ENCODE data around the gene EIF2B1. TPM values are rescaled to one million over a fixed set of nuclear protein-coding genes. Genes with fewer than 3 reads are reported as not detected.

EIF2B1 gene
- total and polyA plus RNA-seq, 2 donors (not counting 1 experiment from before 2014, with no cell fraction given), result 23.1 to 36.1 TPM

GRCh38 chr12:123602651-123603195 is 30.8 kb downstream of the EIF2B1 start:
- H4K20me1 ChIP-seq (ENCODE audit: control insufficient read depth, extremely low read depth, insufficient read depth, low read length), result no peaks in the 10 kb centered on the region
- H3K9me3 ChIP-seq (ENCODE audit: control insufficient read depth, insufficient read depth, low read depth, low read length), result no peaks in the 10 kb centered on the region
- peak overlapping the region; percentile 90 to 99 (median 98) for H3K4me3 ChIP-seq (replicated peaks in 1 of 4; ENCODE audit: control extremely low read depth in 1 of 4, insufficient read depth in 1 of 4, low read depth in 3 of 4, low read length in 4 of 4)
- H3K36me3 ChIP-seq (ENCODE audit: control insufficient read depth, insufficient read depth, low read length), result peaks cover 12% of the 10 kb centered on the region
- peak overlapping the region; percentile 95 for H3K9ac ChIP-seq (ENCODE audit: insufficient read depth, low read length)
- peaks cover 38% of the 10 kb centered on the region for H3K79me2 ChIP-seq (ENCODE audit: control insufficient read depth, insufficient read depth, low read length)
- no peaks in the 10 kb centered on the region for H3K4me1 ChIP-seq (ENCODE audit: control insufficient read depth, extremely low read depth, insufficient read depth, low read length)
- no peak overlapping the region for H2AFZ ChIP-seq (ENCODE audit: low read length)
- no peak for TF ChIP-seq EZH2 (IDR thresholded peaks at IDR 0.05; ENCODE audit: low read length, missing control alignments)
- TF ChIP-seq CTCF (conservative IDR thresholded peaks at IDR 0.05 in 1 of 2, IDR thresholded peaks at IDR 0.05 in 1 of 2; ENCODE audit: low read depth in 1 of 2, low read length in 2 of 2), result no peak
- H3K27me3 ChIP-seq (ENCODE audit: control insufficient read depth, insufficient read depth, low read length), result no peaks in the 10 kb centered on the region
- peak overlapping the region; percentile 99 for H3K4me2 ChIP-seq (ENCODE audit: extremely low read depth, insufficient read depth, low read length)
- H3K27ac ChIP-seq (ENCODE audit: insufficient read depth, low read length), result peak overlapping the region; percentile 92
- DNase-seq (ENCODE audit: low read depth in 2 of 2), result no peak

- Histone ChIP-seq H3K9ac (ENCODE audit: insufficient read depth, low read length) (peak within 1 kb of the TSS; percentile 95), H3K79me2 (ENCODE audit: control insufficient read depth, insufficient read depth, low read length) (peaks cover 40% of the 10 kb centered on the region), H2AFZ (ENCODE audit: low read length) (peak within 1 kb of the TSS; percentile 98), H3K4me3 (replicated peaks in 1 of 4; ENCODE audit: control extremely low read depth in 1 of 4, insufficient read depth in 1 of 4, low read depth in 3 of 4, low read length in 4 of 4) (peak within 1 kb of the TSS; percentile 90 to 99 (median 98)), H3K9me3 (ENCODE audit: control insufficient read depth, insufficient read depth, low read depth, low read length) (no peaks in the 10 kb centered on the region), H3K4me2 (ENCODE audit: extremely low read depth, insufficient read depth, low read length) (peak within 1 kb of the TSS; percentile 99), H3K27me3 (ENCODE audit: control insufficient read depth, insufficient read depth, low read length) (no peaks in the 10 kb centered on the region), H3K36me3 (ENCODE audit: control insufficient read depth, insufficient read depth, low read length) (peaks cover 5% of the 10 kb centered on the region), H3K4me1 (ENCODE audit: control insufficient read depth, extremely low read depth, insufficient read depth, low read length) (no peaks in the 10 kb centered on the region), H4K20me1 (ENCODE audit: control insufficient read depth, extremely low read depth, insufficient read depth, low read length) (no peaks in the 10 kb centered on the region), H3K27ac (ENCODE audit: insufficient read depth, low read length) (peak within 1 kb of the TSS; percentile 92)
- DNase-seq (ENCODE audit: low read depth in 2 of 2), result peak; percentile 82 to 86
- TF ChIP-seq CTCF (conservative IDR thresholded peaks at IDR 0.05 in 1 of 2, IDR thresholded peaks at IDR 0.05 in 1 of 2; ENCODE audit: low read depth in 1 of 2, low read length in 2 of 2) (peak; percentile 24 to 27), EZH2 (IDR thresholded peaks at IDR 0.05; ENCODE audit: low read length, missing control alignments) (no peak)
These were observed 31.6 kb downstream of the EIF2B1 start, which contains the start of gene DDX55 for GRCh38 chr12:123601602-123602489. Gene DDX55 (plus strand): TSS chr12:123602099. CDS start chr12:123602149, 50 bp downstream.

GRCh38 chr12:123599721-123600120 is 33.8 kb downstream of the EIF2B1 start:
- TF ChIP-seq EZH2 (IDR thresholded peaks at IDR 0.05; ENCODE audit: low read length, missing control alignments), result no peak
- TF ChIP-seq CTCF (conservative IDR thresholded peaks at IDR 0.05 in 1 of 2, IDR thresholded peaks at IDR 0.05 in 1 of 2; ENCODE audit: low read depth in 1 of 2, low read length in 2 of 2), result no peak
- Histone ChIP-seq H4K20me1 (ENCODE audit: control insufficient read depth, extremely low read depth, insufficient read depth, low read length) (no peaks in the 10 kb centered on the region), H3K4me2 (ENCODE audit: extremely low read depth, insufficient read depth, low read length) (no peak overlapping the region), H3K9me3 (ENCODE audit: control insufficient read depth, insufficient read depth, low read depth, low read length) (no peaks in the 10 kb centered on the region), H2AFZ (ENCODE audit: low read length) (no peak overlapping the region), H3K9ac (ENCODE audit: insufficient read depth, low read length) (no peak overlapping the region), H3K36me3 (ENCODE audit: control insufficient read depth, insufficient read depth, low read length) (peaks cover 3% of the 10 kb centered on the region), H3K4me1 (ENCODE audit: control insufficient read depth, extremely low read depth, insufficient read depth, low read length) (no peaks in the 10 kb centered on the region), H3K4me3 (replicated peaks in 1 of 4; ENCODE audit: control extremely low read depth in 1 of 4, insufficient read depth in 1 of 4, low read depth in 3 of 4, low read length in 4 of 4) (no peak overlapping the region), H3K27ac (ENCODE audit: insufficient read depth, low read length) (no peak overlapping the region), H3K27me3 (ENCODE audit: control insufficient read depth, insufficient read depth, low read length) (no peaks in the 10 kb centered on the region), H3K79me2 (ENCODE audit: control insufficient read depth, insufficient read depth, low read length) (peaks cover 39% of the 10 kb centered on the region)
- DNase-seq (ENCODE audit: low read depth in 2 of 2), result no peak

Data from fibroblast of lung (primary cell).